DMS 273 (cell line): ENCODE measurements around the gene KRT79.

Experiments
- DNase-seq: peaks from one replicate; lab custom pipeline; 2025; ENCODE audit not compliant: unreplicated experiment; lab: John Stamatoyannopoulos, UW

KRT79 gene

DNA sequence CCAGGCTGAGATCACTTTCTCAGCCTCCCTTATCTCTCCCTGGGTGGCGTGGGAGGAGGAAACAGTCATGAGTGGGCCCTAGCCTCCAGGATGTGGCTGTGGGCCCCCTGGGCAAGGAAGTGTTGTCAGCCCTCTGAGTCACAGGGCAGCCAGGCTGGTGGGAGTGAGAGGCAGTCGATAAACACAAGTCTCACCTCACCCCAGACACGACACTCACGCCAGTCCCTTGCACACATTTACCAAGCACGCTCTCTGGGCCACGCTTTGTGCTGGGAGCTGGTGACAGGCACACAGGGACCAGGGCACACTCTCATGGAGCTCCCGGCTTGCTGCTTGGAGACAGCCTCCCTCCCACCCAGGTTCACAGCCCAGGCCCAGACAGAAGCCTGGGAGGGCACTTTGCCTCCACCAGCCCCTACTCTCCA is 1.9 kb upstream of the KRT79 start:
- no peak for DNase-seq

- DNase-seq = no peak
Observed at GRCh38 chr12:52835271-52836041, 1.3 kb upstream of the KRT79 start.

DNA sequence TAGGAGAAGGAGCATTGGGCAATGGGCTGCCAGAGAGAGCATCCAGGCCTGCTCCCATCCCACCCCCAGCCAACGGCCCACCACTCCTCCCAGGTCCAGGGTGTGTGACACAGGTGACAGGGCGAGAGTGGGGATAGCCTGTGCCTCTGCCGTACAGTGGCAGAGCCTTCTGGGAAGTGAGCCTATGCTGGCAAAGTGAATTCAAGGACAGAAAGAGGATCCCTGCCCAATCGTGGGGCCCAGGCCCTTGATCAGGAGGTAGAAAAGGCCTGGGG is 553 bp upstream of the KRT79 start:
- no peak for DNase-seq

DNA sequence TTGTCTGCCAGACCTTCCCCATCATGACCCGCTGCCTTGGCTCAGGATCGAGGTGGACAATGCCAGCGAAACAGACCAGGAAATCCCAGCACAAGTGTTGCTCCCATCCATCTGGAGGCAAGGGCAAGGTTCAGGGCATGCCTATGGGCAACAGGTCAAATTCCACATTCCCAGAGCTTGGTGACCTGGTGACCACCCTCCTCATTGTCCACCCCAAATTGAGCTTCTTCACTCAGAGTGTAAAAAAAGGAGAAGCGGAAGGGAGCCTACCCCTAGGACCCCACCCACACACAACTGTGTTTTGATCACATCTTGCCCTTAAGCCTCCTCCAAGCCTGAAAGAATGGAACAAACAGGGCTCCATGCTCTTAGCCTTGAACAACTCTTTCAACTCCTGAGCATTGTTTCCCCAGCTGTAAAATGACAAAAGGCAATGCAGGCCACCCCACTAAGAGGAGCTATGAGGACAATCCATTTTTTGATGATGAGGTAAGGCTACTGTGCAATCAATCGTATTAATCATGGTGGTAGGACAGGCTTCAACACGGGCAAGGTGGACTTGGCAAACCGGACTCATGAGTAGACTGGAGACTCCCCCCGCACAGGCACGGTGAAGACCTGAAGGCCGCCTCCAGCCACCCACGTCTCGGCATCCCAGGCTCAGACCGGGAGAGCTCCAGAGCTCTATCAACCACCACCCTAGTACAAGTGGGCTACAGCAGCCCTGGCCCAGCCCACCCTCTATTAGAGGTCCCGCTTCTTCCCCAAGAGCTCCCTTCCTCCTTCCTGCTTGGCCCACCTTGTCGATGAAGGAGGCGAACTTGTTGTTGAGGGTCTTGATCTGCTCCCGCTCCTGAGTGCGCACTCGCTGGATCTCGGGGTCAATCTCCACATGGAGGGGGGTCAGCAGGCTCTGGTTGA is 866 bp downstream of the KRT79 start:
- DNase-seq = no peak

DNA sequence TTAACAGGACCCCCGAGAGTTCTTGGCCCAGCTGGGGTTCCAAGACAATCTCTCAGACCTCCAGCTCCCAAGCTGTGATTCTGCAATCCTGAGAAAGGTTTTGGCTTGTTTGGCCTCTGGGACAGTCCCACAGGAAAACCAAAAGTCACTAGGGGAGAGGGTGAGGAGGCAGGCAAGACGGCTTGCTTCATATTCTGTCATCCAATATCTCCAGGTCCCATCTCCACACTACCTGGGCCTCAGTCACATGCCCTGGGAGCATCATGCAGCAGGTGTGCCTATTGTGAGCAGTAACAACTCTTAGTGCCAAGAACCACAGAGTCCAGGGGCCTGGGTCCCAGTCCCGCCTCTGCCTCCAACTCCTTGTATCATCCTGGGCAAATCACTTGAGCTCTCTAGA is 1.7 kb downstream of the KRT79 start:
- no peak for DNase-seq

- no peak for DNase-seq
Observed at GRCh38 chr12:52831251-52831650, 2.9 kb downstream of the KRT79 start.

DNA sequence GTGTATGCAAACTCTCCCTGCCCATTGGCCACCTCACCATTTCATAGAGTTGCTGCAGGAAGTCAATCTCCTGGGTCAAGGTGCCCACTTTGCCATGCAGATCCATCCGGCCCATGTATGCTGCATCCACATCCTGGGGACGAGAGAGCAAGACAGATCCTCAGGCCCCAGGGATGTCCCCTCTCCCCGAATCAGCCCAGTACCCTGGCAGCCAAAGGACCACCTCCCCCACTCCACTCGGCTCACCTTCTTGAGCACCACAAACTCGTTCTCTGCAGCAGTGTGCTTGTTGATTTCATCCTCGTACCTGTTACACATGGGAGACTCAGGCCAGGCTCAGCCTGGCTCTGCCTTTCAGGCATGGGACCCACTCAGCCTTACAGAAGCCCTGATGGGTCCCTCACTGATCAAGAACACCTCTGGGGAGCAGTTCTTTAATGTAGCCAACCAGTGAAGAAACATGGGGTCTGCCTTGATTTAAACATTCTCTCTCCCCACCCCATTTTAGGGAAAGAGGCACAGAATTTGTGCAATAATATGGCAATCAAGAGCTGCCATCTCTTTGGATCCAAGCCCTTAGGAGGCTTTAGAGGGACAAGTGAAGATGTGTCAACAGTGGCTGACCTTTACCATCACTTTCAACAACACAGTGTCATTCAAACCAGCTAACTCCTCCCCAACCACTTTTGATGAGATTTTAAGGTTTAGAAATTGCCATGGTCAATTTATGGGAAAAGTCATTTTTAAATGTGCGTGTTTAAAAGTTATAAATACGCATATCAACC is 3.9 kb downstream of the KRT79 start:
- no peak for DNase-seq

DNA sequence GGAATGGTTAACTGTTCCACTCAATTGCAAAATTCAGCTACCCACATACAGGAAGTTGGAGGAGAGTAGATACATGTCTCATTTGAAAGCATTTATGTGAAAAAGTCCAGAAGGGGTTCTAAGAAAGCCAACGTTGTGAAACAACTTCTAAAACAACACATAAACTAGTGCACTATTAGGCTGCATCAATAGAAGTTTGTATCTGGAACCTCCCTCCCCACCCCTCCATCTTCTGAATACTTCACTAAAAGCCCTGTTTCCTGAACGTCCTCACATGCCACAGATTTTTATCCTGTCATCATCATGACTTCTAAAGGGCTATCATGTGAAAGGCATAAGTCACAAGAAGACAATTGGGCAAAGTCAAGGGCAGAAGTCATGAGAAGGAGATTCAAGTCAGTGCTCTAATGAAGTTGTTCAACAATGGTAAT is 5.5 kb downstream of the KRT79 start:
- DNase-seq = no peak

GRCh38 chr12:52828156-52828555 is 6.0 kb downstream of the KRT79 start:
- no peak for DNase-seq

DNA sequence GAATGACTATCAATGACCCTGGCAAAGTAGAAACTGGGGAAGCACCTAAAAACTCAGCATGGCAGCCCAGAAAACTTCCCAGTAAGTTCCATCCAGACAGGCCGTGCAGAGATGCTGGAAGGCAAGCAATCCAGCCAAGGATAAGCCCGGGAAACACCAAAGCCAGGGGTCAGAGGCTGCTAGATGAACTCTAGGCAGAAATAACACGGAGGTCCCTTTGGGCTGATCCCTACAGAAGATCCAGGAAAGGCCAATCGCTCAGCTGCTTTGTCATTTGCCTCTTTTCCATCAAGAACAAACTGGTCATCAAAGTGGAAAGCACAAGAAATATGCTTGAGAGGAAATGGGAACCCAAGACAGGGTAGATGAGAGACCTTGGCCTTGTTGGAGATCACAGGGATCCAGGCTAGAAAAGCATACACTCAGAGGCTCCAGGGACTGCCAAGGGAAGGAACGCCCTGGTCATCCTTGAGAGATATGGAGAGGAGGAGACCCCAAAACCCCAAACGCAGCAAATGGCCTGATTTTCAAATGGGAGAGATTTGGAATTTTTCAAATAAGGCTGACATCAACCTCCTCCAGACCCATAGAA is 6.5 kb downstream of the KRT79 start:
- no peak for DNase-seq

DNA sequence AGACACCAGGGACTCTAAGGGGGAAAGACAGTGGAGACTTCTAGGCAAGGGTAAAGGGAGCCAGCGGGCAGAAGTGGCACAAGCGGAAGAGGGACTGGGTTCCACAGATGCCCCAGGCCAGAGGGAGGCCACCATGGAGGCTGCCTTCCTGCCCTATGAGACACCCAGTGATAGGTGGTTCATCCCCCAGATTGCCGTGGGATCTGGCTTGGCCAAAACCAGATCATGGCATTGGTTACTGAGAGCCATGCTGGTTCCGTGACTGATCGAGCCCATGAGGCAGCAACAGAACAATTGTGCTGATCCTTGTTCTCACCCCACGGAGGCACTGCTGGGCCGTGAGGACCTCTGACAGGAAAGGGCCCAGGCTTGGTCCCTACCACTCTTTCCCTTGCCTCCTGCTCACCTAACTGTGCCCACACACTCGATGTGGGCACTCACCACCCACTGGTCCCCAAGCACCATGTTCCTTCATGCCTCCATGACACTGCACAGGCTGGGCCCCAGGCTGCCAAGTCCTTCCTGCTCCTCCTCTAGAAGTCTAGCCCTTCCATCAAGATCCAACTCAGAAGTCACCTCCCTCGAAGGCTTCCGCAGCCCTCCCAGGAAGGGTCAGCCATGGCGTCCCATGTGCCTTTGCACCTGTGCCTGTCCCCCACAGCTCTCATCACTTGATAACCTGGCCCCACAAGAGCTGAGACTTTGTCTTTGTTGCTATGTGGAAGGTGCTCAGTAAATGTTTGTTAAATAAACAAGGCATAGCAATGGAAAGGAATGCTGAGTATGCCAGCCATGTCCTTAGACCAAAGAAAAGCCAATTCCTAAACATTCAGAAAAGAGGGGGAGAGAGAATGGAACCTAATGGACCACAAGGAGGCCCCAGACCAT is 7.3 kb downstream of the KRT79 start:
- DNase-seq = no peak

GRCh38 chr12:52825961-52826360 is 8.2 kb downstream of the KRT79 start:
- no peak for DNase-seq

- DNase-seq = no peak
Observed at GRCh38 chr12:52824741-52825410, 9.2 kb downstream of the KRT79 start.

DNA sequence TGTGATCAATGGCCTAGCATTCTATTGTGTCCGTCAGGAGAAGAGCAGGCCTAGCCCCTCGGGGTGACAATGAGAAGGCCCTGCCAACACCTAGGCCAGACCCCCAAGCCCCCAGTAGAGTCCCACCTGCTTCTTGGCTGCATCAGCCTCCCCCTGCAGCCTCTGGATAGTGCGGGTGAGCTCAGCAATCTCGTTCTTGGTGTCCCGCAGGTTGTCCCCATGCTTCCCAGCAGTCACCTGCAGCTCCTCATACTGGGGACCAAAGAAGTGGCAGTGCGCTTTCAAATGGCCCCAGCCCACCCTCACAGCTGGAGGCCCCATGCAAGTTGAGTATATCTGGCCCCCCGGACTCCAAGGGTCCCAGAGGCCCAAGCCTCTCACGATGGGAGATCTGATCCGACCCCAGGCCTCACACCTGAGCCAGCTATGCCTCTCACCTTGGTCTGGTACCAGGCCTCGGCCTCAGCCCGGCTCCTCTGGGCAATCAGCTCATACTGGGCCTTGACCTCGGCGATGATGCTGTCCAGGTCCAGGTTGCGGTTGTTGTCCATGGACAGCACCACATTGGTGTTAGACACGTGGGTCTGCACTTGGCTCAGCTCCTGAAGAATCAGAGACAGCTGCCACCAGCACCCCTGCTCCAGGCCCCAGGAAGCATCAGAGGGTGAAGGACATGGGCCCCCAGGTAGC is 10.2 kb downstream of the KRT79 start:
- DNase-seq = no peak

DNA sequence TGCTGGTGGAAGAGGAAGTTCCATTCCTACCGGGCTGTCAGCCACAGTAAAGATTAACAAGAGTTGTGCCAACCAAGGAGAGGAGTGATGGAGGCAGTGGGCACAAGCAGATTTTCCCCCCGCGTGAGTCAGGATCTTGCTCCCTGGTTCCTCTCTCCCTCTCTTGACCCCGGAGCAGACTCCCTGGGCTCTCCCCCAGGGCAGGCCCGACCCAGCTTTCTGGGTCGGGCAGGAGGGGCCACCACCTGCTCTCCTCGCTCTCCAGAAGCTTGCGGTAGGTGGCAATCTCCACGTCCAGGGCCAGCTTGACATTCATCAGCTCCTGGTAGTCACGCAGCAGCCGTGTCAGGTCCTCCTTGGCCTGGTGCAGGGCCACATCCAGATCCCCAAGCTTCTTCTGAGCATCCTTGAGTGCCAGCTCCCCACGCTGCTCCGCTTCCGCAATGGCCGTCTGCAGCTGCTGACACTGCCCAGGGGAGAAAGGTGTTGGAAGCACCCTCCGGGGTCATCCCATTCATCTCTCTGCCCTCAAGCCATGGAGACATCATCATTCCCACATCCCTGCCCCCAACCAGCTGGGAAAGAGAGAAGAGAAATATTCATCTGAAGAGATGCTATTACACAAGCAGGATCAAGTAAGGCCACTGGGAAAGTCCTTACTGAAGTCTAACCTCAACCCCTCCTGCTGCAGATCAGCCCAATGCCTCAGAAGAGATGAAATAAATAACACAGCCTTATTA is 11.2 kb downstream of the KRT79 start:
- DNase-seq = no peak

GRCh38 chr12:52821826-52822660 is 12.1 kb downstream of the KRT79 start:
- no peak for DNase-seq

DNA sequence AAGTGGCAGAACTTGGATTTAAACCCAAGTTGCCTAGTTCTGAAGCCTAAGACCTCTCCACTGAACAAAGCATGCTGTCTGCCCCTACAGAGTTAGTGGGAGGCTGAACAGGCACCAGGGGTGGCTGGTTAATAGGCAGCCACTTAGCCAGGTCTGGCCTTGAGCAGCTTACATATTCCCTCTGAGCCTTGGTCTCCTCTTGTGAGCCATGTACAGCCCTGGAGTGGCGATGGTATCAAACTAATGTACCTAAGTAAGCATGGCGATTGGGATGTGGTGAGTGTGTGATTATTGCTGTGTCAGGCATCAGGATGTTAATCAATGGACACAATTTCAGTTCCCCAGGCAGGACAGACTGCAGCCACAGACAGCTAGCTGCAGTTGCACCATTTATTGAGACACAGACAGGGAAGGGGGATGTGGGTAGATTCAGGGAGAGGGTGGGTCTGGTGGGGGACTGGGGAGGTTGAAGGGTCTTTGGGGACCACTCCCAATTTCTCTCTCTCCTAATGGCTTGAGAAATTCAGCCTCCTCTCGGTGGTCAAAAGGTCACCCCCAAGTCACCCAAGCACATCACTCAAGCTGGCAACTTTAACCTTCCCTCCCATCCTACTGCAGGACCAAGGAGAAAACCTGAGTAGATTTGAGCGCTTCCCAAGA is 12.9 kb downstream of the KRT79 start:
- DNase-seq = no peak
